Neural cell (in vitro differentiated cells): Measurements from ENCODE around the gene PANK4. TPM values are rescaled to one million over a fixed set of nuclear protein-coding genes. Genes with fewer than 3 reads are reported as not detected.

Source experiments
- H2AFZ ChIP-seq: fragments of 200-600, 300-800 bp; sonication (generic), shearing (Covaris generic); 2 replicates; pipeline ENCODE4 v1.6.0; 2014; ENCODE audit warnings: low read depth, mild to moderate bottlenecking, antibody characterized with exemption, low read length, moderate library complexity
- H3F3A ChIP-seq: fragments of 200-600 bp; shearing (Covaris generic); 2 replicates; pipeline ENCODE4 v1.6.1; 2016; ENCODE audit warnings: mild to moderate bottlenecking, moderate library complexity, mixed read lengths, antibody characterized with exemption, low read length; ENCODE audit not compliant: insufficient read depth, poor library complexity, severe bottlenecking
- H3K27ac ChIP-seq: fragments of 200-600, 300-800 bp; sonication (generic), shearing (Covaris generic); 2 replicates; pipeline ENCODE4 v1.5.1; 2014; ENCODE audit warnings: mild to moderate bottlenecking, low read length, moderate library complexity
- H3K27me3 ChIP-seq: fragments of 300-800, 200-600 bp; sonication (generic), shearing (Covaris generic); 2 replicates; pipeline ENCODE4 v1.6.0; 2014; ENCODE audit warnings: mild to moderate bottlenecking, low read depth, low read length, moderate library complexity; ENCODE audit not compliant: insufficient read depth
- H3K36me3 ChIP-seq: fragments of 300-800, 200-600 bp; sonication (generic), shearing (Covaris generic); 2 replicates; pipeline ENCODE4 v1.5.1; 2014; ENCODE audit warnings: mild to moderate bottlenecking, antibody characterized with exemption, low read length, moderate library complexity; ENCODE audit not compliant: insufficient read depth
- H3K4me2 ChIP-seq: fragments of 300-800, 200-600 bp; sonication (generic), shearing (Covaris generic); 2 replicates; pipeline ENCODE4 v1.6.0; 2014; ENCODE audit warnings: mild to moderate bottlenecking, low read length
- H3K4me3 ChIP-seq: fragments of 300-800, 200-600 bp; sonication (generic), shearing (Covaris generic); 2 replicates; pipeline ENCODE4 v1.5.1; 2014; ENCODE audit warnings: mild to moderate bottlenecking, low read length, moderate library complexity
- H3K79me2 ChIP-seq: fragments of 200-600 bp; shearing (Covaris generic); replicated peaks from 2 replicates; pipeline ENCODE4 v1.6.0; 2014; ENCODE audit warnings: mild to moderate bottlenecking, low read length, moderate library complexity; ENCODE audit not compliant: insufficient read depth
- H3K9ac ChIP-seq: fragments of 300-800, 200-600 bp; sonication (generic), shearing (Covaris generic); 2 replicates; pipeline ENCODE4 v1.6.1; 2016; ENCODE audit warnings: mild to moderate bottlenecking, low read length, mixed read lengths
- H3K9me2 ChIP-seq: fragments of 200-600 bp; shearing (Covaris generic); 2 replicates; pipeline ENCODE4 v1.6.1; 2016; ENCODE audit warnings: mild to moderate bottlenecking, low read length, mixed read lengths; ENCODE audit not compliant: insufficient read depth
- H3K9me3 ChIP-seq: fragments of 200-600, 300-800 bp; sonication (generic), shearing (Covaris generic); 2 replicates; pipeline ENCODE4 v1.6.1; 2016; ENCODE audit warnings: mild to moderate bottlenecking, mixed run types, low read length, moderate library complexity, mixed read lengths
- H4K20me1 ChIP-seq: fragments of 200-600 bp; shearing (Covaris generic); 2 replicates; pipeline ENCODE4 v1.6.1; 2016; ENCODE audit warnings: mild to moderate bottlenecking, mixed run types; ENCODE audit not compliant: insufficient read depth
- CTCF ChIP-seq: fragments of 450-650 bp; IDR thresholded peaks from 2 replicates; pipeline ENCODE4 v1.5.1; 2014; ENCODE audit warnings: antibody characterized with exemption, mild to moderate bottlenecking, moderate library complexity; ENCODE audit not compliant: poor library complexity, severe bottlenecking
- EP300 ChIP-seq: fragments of 450-650 bp; conservative IDR thresholded peaks from 2 replicates; pipeline ENCODE4 v1.6.1; 2014; ENCODE audit warnings: antibody characterized with exemption, mild to moderate bottlenecking, moderate library complexity; ENCODE audit not compliant: poor library complexity, severe bottlenecking
- EZH2 ChIP-seq: fragments of 200-600, 300-800 bp; shearing (Covaris generic), sonication (generic); IDR thresholded peaks from 2 replicates; pipeline ENCODE4 v1.6.1; 2014; ENCODE audit warnings: antibody characterized with exemption, low read length, borderline replicate concordance, mild to moderate bottlenecking; ENCODE audit not compliant: insufficient read depth, poor library complexity, severe bottlenecking
- MXI1 ChIP-seq: fragments of 450-650 bp; conservative IDR thresholded peaks from 2 replicates; pipeline ENCODE4 v1.6.1; 2014; ENCODE audit warnings: antibody characterized with exemption, mild to moderate bottlenecking; ENCODE audit not compliant: poor library complexity, severe bottlenecking
- POLR2AphosphoS5 ChIP-seq: IDR thresholded peaks from 2 replicates; pipeline ENCODE4 v1.6.1; 2012
- RAD21 ChIP-seq: fragments of 450-650 bp; conservative IDR thresholded peaks from 2 replicates; pipeline ENCODE4 v1.6.1; 2014; ENCODE audit warnings: antibody characterized with exemption, mild to moderate bottlenecking, moderate library complexity
- REST ChIP-seq: IDR thresholded peaks from 2 replicates; pipeline ENCODE4 v1.6.1; 2012; ENCODE audit warnings: borderline replicate concordance
- SMC3 ChIP-seq: fragments of 450-650 bp; conservative IDR thresholded peaks from 2 replicates; pipeline ENCODE4 v1.6.1; 2014; ENCODE audit warnings: antibody characterized with exemption, mild to moderate bottlenecking, moderate library complexity; ENCODE audit not compliant: poor library complexity
- TAF1 ChIP-seq: IDR thresholded peaks from 2 replicates; pipeline ENCODE4 v1.6.1; 2012; ENCODE audit warnings: low read depth
- polyA plus RNA-seq: library from polyadenylated mRNA; depleted of rRNA; stranded (reverse); fragments of >200 nt; gene quantifications from 2 replicates; pipeline ENCODE4 v1.2.3, GENCODE V29; 2014

Gene PANK4
- polyA plus RNA-seq, 1 donor from 2014 or later, result 37.9 TPM

- Histone ChIP-seq H3K9me2 (no peaks in the 10 kb centered on the region), H3K9me3 (no peaks in the 10 kb centered on the region), H3K27me3 (no peaks in the 10 kb centered on the region), H3K36me3 (no peaks in the 10 kb centered on the region), H3F3A (no peaks in the 10 kb centered on the region), H3K4me3 (no peak overlapping the region), H2AFZ (no peak overlapping the region), H3K79me2 (no peaks in the 10 kb centered on the region), H3K27ac (no peak overlapping the region), H3K4me2 (no peak overlapping the region), H4K20me1 (no peaks in the 10 kb centered on the region), H3K9ac (no peak overlapping the region)
- TF ChIP-seq EP300 (no peak), RAD21 (no peak), SMC3 (no peak), EZH2 (no peak), CTCF (no peak), TAF1 (no peak), MXI1 (no peak), POLR2AphosphoS5 (no peak), REST (no peak)
Measured at GRCh38 chr1:2499260-2499659, 27.1 kb downstream of the PANK4 start.

GRCh38 chr1:2498648-2499047 is 27.7 kb downstream of the PANK4 start:
- Histone ChIP-seq H3K9me3 (no peaks in the 10 kb centered on the region), H3K27ac (no peak overlapping the region), H2AFZ (no peak overlapping the region), H3K27me3 (no peaks in the 10 kb centered on the region), H3K4me3 (no peak overlapping the region), H3K36me3 (no peaks in the 10 kb centered on the region), H3K79me2 (no peaks in the 10 kb centered on the region), H3K9ac (no peak overlapping the region), H4K20me1 (no peaks in the 10 kb centered on the region), H3K4me2 (no peak overlapping the region), H3F3A (no peaks in the 10 kb centered on the region), H3K9me2 (no peaks in the 10 kb centered on the region)
- TF ChIP-seq SMC3 (no peak), RAD21 (no peak), POLR2AphosphoS5 (no peak), CTCF (no peak), EZH2 (no peak), REST (no peak), MXI1 (no peak), EP300 (no peak), TAF1 (no peak)
